Endothelial cell of umbilical vein (primary cell): ENCODE results near the gene ARL5C. TPM values are rescaled to one million over a fixed set of nuclear protein-coding genes. Genes with fewer than 3 reads are reported as not detected.

ENCODE experiments used
- BruUV-seq: library from RNA; stranded (reverse); fragments of 400-500 nt; replicated peaks from 2 replicates; lab custom pipeline; 2021; lab: Mats Ljungman, UMichigan
- CTCF ChIA-PET: fragments of 300-600, 350-600 bp; sonication (Branson Sonifier 250); formaldehyde crosslinking; loops from one replicate; lab custom pipeline; 2021; ENCODE audit warnings: antibody characterized with exemption, inconsistent platforms; lab: Charles Lee
- POLR2A ChIA-PET: fragments of 300-600, 350-600 bp; sonication (Branson Sonifier 250); formaldehyde crosslinking; loops from one replicate; lab custom pipeline; 2021; ENCODE audit warnings: antibody characterized with exemption, inconsistent platforms; lab: Charles Lee
- DNase-seq: peaks from one replicate; pipeline ENCODE4 v3.0.0-alpha.2; 2011; ENCODE audit warnings: low read depth, low spot score
- FAIRE-seq: peaks from 2 replicates; lab custom pipeline; 2011; peaks lifted over from hg19 to GRCh38; lab: Jason Lieb, UNC
- H2AFZ ChIP-seq: 2 replicates; pipeline ENCODE4 v1.6.0; 2012; ENCODE audit warnings: low read depth, low read length, control low read depth, inconsistent platforms
- H3K27ac ChIP-seq: 2 replicates; pipeline ENCODE4 v1.5.1; 2011; ENCODE audit warnings: low read depth, mild to moderate bottlenecking, control low read depth, low read length, moderate library complexity; ENCODE audit not compliant: insufficient read depth
- H3K27me3 ChIP-seq, 2 experiments: 2 replicates each; pipeline versions ENCODE4 v1.6.0 to v1.6.1; 2011; ENCODE audit warnings: low read length in 2 of 2, mixed read lengths in 1 of 2; ENCODE audit not compliant: control insufficient read depth in 2 of 2, insufficient read depth in 2 of 2
- H3K36me3 ChIP-seq, 2 experiments: 2 replicates in 1 of 2; 3 replicates in 1 of 2; pipeline ENCODE4 v1.5.1; 2011; ENCODE audit warnings: low read length in 2 of 2, mild to moderate bottlenecking in 1 of 2, moderate library complexity in 1 of 2; ENCODE audit not compliant: control insufficient read depth in 2 of 2, insufficient read depth in 2 of 2; ENCODE audit errors: extremely low read depth in 1 of 2
- H3K4me1 ChIP-seq: 3 replicates; pipeline ENCODE4 v1.5.1; 2011; ENCODE audit warnings: mild to moderate bottlenecking, low read length; ENCODE audit not compliant: control insufficient read depth, insufficient read depth; ENCODE audit errors: extremely low read depth
- H3K4me2 ChIP-seq: 2 replicates; pipeline ENCODE4 v1.6.1; 2011; ENCODE audit warnings: low read length, control low read depth, mixed read lengths; ENCODE audit not compliant: insufficient read depth
- H3K4me3 ChIP-seq, 3 experiments: fragments of 200-600 bp in 1 of 3; sonication (generic), shearing (Covaris generic) in 1 of 3; replicated peaks in 1 of 3; 2 replicates each; pipeline ENCODE4 v1.5.1; 2011 to 2016; ENCODE audit warnings: control low read depth in 3 of 3, low read length in 3 of 3, mild to moderate bottlenecking in 2 of 3, inconsistent platforms in 1 of 3, low read depth in 1 of 3, moderate library complexity in 1 of 3; ENCODE audit not compliant: insufficient read depth in 1 of 3
- H3K79me2 ChIP-seq: 2 replicates; pipeline ENCODE4 v1.6.0; 2012; ENCODE audit warnings: low read length, inconsistent platforms; ENCODE audit not compliant: control insufficient read depth, insufficient read depth
- H3K9ac ChIP-seq: replicated peaks from 2 replicates; pipeline ENCODE3; 2011; ENCODE audit warnings: low read length, control low read depth; ENCODE audit not compliant: insufficient read depth; ENCODE audit errors: extremely low read depth
- H3K9me1 ChIP-seq: replicated peaks from 3 replicates; pipeline ENCODE4 v1.6.0; 2011; ENCODE audit warnings: mild to moderate bottlenecking, low read length; ENCODE audit not compliant: control insufficient read depth, insufficient read depth; ENCODE audit errors: extremely low read depth
- H3K9me3 ChIP-seq: replicated peaks from 2 replicates; pipeline ENCODE4 v1.5.1; 2012; ENCODE audit warnings: low read length, inconsistent platforms; ENCODE audit not compliant: control insufficient read depth, insufficient read depth
- H4K20me1 ChIP-seq: replicated peaks from 2 replicates; pipeline ENCODE3; 2011; ENCODE audit warnings: mild to moderate bottlenecking, low read length; ENCODE audit not compliant: control insufficient read depth, insufficient read depth; ENCODE audit errors: extremely low read depth
- EZH2 ChIP-seq: IDR thresholded peaks from 2 replicates; pipeline ENCODE4 v1.6.1; 2012; ENCODE audit warnings: borderline replicate concordance, low read depth, mild to moderate bottlenecking, moderate library complexity, low read length, inconsistent platforms; ENCODE audit not compliant: severe bottlenecking
- FOS ChIP-seq: IDR thresholded peaks from 2 replicates; pipeline ENCODE4 v1.6.1; 2011; ENCODE audit warnings: mild to moderate bottlenecking, low read length, moderate library complexity, borderline replicate concordance; ENCODE audit not compliant: insufficient read depth
- GATA2 ChIP-seq: IDR thresholded peaks from 2 replicates; pipeline ENCODE4 v1.7.0; 2011; ENCODE audit warnings: low read depth, mild to moderate bottlenecking, moderate library complexity, mixed read lengths, low read length; ENCODE audit not compliant: insufficient read length, insufficient read depth
- JUN ChIP-seq: IDR thresholded peaks from 2 replicates; pipeline ENCODE4 v1.6.1; 2011; ENCODE audit warnings: borderline replicate concordance, low read depth; ENCODE audit not compliant: insufficient read length, insufficient read depth
- MYC ChIP-seq: IDR thresholded peaks from one replicate; pipeline ENCODE4 v1.6.1; 2011; ENCODE audit warnings: mild to moderate bottlenecking, low read depth, low read length
- POLR2A ChIP-seq: IDR thresholded peaks from 2 replicates; pipeline ENCODE4 v1.6.1; 2012; ENCODE audit warnings: low read depth, mild to moderate bottlenecking, control low read depth, low read length
- POLR2AphosphoS5 ChIP-seq: IDR thresholded peaks from 2 replicates; pipeline ENCODE4 v1.6.1; 2012; ENCODE audit warnings: low read depth, mild to moderate bottlenecking, control low read depth, low read length, moderate library complexity; ENCODE audit not compliant: insufficient read depth
- dilution Hi-C: fragments of 300-500 bp; cut with MboI; formaldehyde crosslinking; loops from one replicate; pipeline ENCODE4 v1.15.0; 2019; ENCODE audit warnings: low sequenced_read_pairs; ENCODE audit not compliant: extremely low pct_ligation_motif_present
- intact Hi-C: fragments of 100-400 bp; cut with micrococcal nuclease; formaldehyde crosslinking; loops from one replicate; pipeline ENCODE4 v1.10.0; 2022
- polyA plus RNA-seq, 4 experiments: library from polyadenylated mRNA; depleted of rRNA in 3 of 4; stranded (reverse) in 3 of 4; unstranded in 1 of 4; fragments of >200 nt; gene quantifications; 2 replicates each; pipeline versions ENCODE4 v1.2.1 to v1.2.3, GENCODE V29; 2011 to 2012; ENCODE audit warnings: missing spikeins in 1 of 4
- total RNA-seq: library from RNA; stranded (reverse); gene quantifications from 2 replicates; pipeline ENCODE4 v1.2.3, GENCODE V29; 2021
- TF ChIP-seq, protein P1 (sequence below): IDR thresholded peaks from 2 replicates; pipeline ENCODE4 v1.6.1; 2011; ENCODE audit not compliant: insufficient read depth, insufficient read length
- TF ChIP-seq, protein P2 (sequence below), 2 donors: IDR thresholded peaks; 1 replicate in 1 of 2; 2 replicates in 1 of 2; pipeline ENCODE4 v1.5.1; 2011; ENCODE audit warnings: low read length in 2 of 2, mild to moderate bottlenecking in 2 of 2, moderate library complexity in 2 of 2, control low read depth in 1 of 2, inconsistent platforms in 1 of 2, low read depth in 1 of 2; ENCODE audit not compliant: insufficient read depth in 1 of 2; ENCODE audit errors: extremely low read depth in 1 of 2

Gene ARL5C
- total and polyA plus RNA-seq, 2 donors (not counting 3 experiments of a cell fraction or from before 2014, with no cell fraction given): not detected

- H3K27ac ChIP-seq: no peak overlapping the region
- H3K9ac ChIP-seq: no peak overlapping the region
- FAIRE-seq: no peak
- no peak overlapping the region for H2AFZ ChIP-seq
- no peaks in the 10 kb centered on the region for H3K9me1 ChIP-seq
- BruUV-seq: no TSS peak
- TF ChIP-seq POLR2A (no peak), POLR2AphosphoS5 (no peak), EZH2 (no peak), MYC (no peak), FOS (no peak), GATA2 (no peak), JUN (no peak)
- TF ChIP-seq, protein P1, sequence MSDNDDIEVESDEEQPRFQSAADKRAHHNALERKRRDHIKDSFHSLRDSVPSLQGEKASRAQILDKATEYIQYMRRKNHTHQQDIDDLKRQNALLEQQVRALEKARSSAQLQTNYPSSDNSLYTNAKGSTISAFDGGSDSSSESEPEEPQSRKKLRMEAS: no peak
- TF ChIP-seq, protein P2, sequence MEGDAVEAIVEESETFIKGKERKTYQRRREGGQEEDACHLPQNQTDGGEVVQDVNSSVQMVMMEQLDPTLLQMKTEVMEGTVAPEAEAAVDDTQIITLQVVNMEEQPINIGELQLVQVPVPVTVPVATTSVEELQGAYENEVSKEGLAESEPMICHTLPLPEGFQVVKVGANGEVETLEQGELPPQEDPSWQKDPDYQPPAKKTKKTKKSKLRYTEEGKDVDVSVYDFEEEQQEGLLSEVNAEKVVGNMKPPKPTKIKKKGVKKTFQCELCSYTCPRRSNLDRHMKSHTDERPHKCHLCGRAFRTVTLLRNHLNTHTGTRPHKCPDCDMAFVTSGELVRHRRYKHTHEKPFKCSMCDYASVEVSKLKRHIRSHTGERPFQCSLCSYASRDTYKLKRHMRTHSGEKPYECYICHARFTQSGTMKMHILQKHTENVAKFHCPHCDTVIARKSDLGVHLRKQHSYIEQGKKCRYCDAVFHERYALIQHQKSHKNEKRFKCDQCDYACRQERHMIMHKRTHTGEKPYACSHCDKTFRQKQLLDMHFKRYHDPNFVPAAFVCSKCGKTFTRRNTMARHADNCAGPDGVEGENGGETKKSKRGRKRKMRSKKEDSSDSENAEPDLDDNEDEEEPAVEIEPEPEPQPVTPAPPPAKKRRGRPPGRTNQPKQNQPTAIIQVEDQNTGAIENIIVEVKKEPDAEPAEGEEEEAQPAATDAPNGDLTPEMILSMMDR (IDR thresholded peaks at IDR 0.05; ENCODE audit: extremely low read depth in 1 of 2, insufficient read depth in 1 of 2, low read depth in 1 of 2, low read length in 2 of 2): no peak
- CTCF ChIA-PET: interaction anchor here (0.9 to 1.7 kb wide), 4 partner anchors 10 to 132 kb away, joined by 3 to 9 read pairs (median 3); no protein-coding TSS in a partner anchor
- no peaks in the 10 kb centered on the region for H3K9me3 ChIP-seq
- no peak for DNase-seq
- POLR2A ChIA-PET: no interaction called here
- intact Hi-C loops (no loop called here), dilution Hi-C loops (no loop called here)
- H3K4me1 ChIP-seq: no peaks in the 10 kb centered on the region
- no peak overlapping the region for H3K4me3 ChIP-seq
- no peak overlapping the region for H3K4me2 ChIP-seq
- no peaks in the 10 kb centered on the region for H3K79me2 ChIP-seq
- H3K36me3 ChIP-seq: no peaks in the 10 kb centered on the region
- H3K27me3 ChIP-seq: peaks cover 4 to 11% of the 10 kb centered on the region in 2 experiments
- H4K20me1 ChIP-seq: no peaks in the 10 kb centered on the region
Measured at GRCh38 chr17:39114723-39115122, 51.2 kb downstream of the ARL5C start.
